Measurements from ENCODE around the gene GTSE1. TPM values are rescaled to one million over a fixed set of nuclear protein-coding genes. Genes with fewer than 3 reads are reported as not detected.

Gene GTSE1
- total and polyA plus RNA-seq, 2 of the 13 experiments (the other 11 are each of a cell fraction or from before 2014, with no cell fraction given) = 10.7 to 13.5 TPM

DNA sequence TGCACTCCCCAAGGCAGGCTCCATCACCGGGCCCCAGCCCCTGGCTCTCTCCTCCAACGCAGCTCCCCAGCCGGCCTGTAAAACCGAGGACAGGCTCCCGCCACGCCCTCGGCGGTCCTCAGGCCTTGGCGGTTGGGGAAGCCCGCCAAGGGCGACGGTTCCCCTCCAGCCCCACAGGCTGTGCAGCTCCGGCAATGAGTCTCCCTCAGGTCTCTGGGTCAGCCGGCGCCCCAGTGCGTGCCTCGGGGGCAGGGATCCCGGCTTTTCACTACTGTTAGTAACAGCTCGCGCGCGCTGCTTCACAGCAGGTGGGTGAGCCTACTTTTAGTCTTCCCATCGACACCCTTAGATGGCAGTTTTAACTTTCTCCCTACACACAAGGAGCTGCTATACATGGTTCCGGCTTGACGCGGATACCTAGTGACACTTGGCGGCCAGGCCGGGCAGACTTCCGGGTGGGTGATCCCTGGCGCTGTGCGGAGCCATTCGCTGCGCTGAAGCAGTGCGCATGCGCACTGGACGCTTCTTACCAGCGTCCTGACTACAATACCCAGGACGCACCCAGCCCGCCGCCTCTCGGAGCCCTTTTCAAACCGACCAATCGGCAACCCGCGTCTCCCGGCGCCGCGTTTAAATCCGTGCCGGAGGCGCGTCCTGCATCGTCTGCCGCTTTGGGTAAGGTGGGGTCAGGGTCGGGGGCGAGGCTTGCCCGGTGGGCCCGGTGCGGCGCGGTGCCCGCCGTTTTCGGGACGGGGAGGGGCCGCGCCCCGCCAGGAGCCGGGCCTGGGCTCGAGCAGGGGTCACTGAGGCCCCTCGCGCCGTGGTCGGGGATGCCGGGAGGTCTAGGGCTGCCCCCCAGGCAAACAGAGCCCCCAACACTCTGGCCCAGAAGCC is at the start of gene GTSE1 (continued):
- no peak for TF ChIP-seq ZNF646 (CRISPR knock-in tag; IDR thresholded peaks at IDR 0.05)
- peak; percentile 84 for TF ChIP-seq HNRNPLL (IDR thresholded peaks at IDR 0.05; ENCODE audit: low read depth, low read length, poor library complexity, severe bottlenecking)
- TF ChIP-seq SRSF4 (IDR thresholded peaks at IDR 0.05; ENCODE audit: low read depth, low read length, poor library complexity, severe bottlenecking) = no peak

DNA sequence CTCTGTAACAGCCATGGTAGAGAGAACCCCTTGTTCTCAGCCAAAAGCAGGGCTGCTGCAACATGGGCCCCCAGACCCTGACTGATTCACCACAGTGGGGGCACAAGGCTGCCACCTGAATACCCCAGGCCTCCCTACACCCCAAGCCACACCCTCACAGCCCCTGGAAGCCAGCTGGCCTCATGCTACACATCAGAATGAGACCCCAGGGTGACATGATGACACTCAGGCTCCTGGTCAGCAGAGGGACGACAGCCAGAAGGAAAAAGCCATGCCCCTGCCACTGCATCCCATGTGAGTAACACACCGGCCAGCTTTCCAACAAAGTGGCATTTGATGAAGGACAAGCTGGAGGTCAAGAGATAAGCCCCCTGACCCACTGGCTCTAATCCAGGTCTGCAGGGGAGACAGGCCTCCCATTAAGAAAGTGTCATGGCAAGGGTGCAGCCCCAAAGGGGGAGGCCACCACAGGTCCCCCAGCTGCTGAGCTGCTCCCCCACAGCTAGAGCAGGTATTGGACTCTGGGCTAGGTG is 49.2 kb upstream of the GTSE1 start:
- no peaks in the 10 kb centered on the region for H4K20me1 ChIP-seq (ENCODE audit: insufficient read depth, low read length)
- POLR2A ChIA-PET = interaction anchor here (0.5 to 7.2 kb wide), 2 partner anchors 21 to 95 kb away, joined by 3 to 83 read pairs; partner anchors contain the start of gene TTC38
- H3K4me3 ChIP-seq (replicated peaks in 1 of 3; ENCODE audit: insufficient read depth in 1 of 3, low read depth in 2 of 3, low read length in 3 of 3) = no peak overlapping the region
- H3K27ac ChIP-seq (ENCODE audit: extremely low read length, insufficient read depth, low read length) = no peak overlapping the region
- no peak for ATAC-seq
- FAIRE-seq = no peak
- no peak overlapping the region for H2AFZ ChIP-seq (ENCODE audit: low read length)
- WGBS (ENCODE audit: low lambda C conversion rate) = 100% methylated on average over 1 of the region's 2 CpGs
- H3K79me2 ChIP-seq (ENCODE audit: insufficient read depth, low read length) = peaks cover 4% of the 10 kb centered on the region
- CTCF ChIA-PET (ENCODE audit: low intra/inter-chr PET ratio, low total read pairs) = no interaction called here
- no peaks in the 10 kb centered on the region for H3K9me3 ChIP-seq (ENCODE audit: low read length)
- intact Hi-C loops (cut with micrococcal nuclease; ENCODE audit: unreplicated experiment) = no loop called here
- H3K27me3 ChIP-seq (ENCODE audit: control insufficient read depth in 1 of 2, insufficient read depth in 2 of 2, low read length in 2 of 2) = no peaks in the 10 kb centered on the region
- H3K4me1 ChIP-seq (ENCODE audit: insufficient read depth, low read length) = peaks cover 30% of the 10 kb centered on the region
- DNase-seq (ENCODE audit: low spot score) = no peak
- peaks cover 3% of the 10 kb centered on the region in 2 experiments; a peak in 2 of 5 replicates for H3K36me3 ChIP-seq (replicated peaks in 1 of 2; ENCODE audit: control insufficient read depth in 1 of 2, insufficient read depth in 2 of 2, low read length in 2 of 2)
- no peak overlapping the region for H3K4me2 ChIP-seq (ENCODE audit: low read depth, low read length)
- in situ Hi-C loops (cut with HindIII; ENCODE audit: extremely low pct_ligation_motif_present, low pct_unique_long_range_greater_than_20kb) = no loop called here
- no peak overlapping the region for H3K9ac ChIP-seq (ENCODE audit: insufficient read depth, low read depth, low read length)
- TF ChIP-seq, protein P1, sequence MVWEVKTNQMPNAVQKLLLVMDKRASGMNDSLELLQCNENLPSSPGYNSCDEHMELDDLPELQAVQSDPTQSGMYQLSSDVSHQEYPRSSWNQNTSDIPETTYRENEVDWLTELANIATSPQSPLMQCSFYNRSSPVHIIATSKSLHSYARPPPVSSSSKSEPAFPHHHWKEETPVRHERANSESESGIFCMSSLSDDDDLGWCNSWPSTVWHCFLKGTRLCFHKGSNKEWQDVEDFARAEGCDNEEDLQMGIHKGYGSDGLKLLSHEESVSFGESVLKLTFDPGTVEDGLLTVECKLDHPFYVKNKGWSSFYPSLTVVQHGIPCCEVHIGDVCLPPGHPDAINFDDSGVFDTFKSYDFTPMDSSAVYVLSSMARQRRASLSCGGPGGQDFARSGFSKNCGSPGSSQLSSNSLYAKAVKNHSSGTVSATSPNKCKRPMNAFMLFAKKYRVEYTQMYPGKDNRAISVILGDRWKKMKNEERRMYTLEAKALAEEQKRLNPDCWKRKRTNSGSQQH (CRISPR knock-in tag; IDR thresholded peaks at IDR 0.05; ENCODE audit: low read depth) = no peak
- TF ChIP-seq SRSF1 (optimal IDR thresholded peaks at IDR 0.05; ENCODE audit: low read depth, low read length) = no peak
- BruUV-seq (replicated peaks) = no TSS peak

All from HepG2 (cell line).